Measurements from ENCODE around the gene WNT7A. TPM values are rescaled to one million over a fixed set of nuclear protein-coding genes. Genes with fewer than 3 reads are reported as not detected.

The WNT7A gene
- total RNA-seq, 1 experiment from 2014 or later: 0.34 TPM

DNA sequence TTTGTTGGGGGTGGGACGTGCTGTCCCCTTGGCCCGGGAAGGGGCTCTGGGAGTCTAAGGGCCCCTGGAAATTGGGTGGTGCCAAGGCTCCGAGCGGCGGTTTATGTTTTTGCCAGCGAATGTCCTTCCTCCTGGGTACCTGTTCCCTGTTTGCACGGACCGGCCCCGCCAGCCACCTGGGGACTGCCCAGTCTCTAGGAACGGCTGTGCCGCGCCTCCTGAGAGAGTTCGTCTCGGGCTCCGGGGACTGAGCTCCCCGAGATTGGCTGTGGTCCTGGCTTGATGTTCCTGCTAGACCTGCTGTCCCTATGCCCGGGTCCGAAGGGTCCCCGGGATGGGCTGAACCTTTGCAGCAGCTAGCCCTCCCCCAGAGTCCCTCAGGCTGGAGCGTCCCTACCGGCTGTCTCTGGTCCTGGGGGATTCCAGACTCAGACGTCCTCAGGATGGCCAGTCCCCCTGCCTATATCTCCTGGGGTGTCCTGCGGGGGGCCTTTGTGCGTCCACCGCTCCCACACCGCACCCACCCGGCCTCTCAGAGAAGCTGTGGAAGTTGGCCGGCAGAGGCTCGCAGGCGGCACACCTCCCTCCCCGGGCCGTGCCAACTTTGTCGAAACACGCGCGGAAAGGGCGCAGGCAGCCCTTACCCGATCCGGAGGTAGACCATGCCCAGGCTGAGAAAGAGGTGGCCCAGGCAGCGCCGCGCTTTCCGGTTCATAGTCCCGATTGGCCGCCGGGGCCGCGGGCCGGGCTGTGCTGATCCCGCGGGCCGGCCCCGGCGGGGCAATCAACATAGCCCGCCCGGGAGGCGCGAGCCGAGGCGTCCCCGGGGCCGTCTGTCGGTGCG, 547 bp downstream of the WNT7A start:
- intact Hi-C loops (cut with micrococcal nuclease): loop anchor here (5.0 kb wide), 1 partner anchor 207 kb away; no protein-coding TSS in a partner anchor
- H3K4me2 ChIP-seq (ENCODE audit: low read length): peak overlapping the region; percentile 85
- peaks cover 33% of the 10 kb centered on the region for H3K27me3 ChIP-seq (ENCODE audit: insufficient read depth, low read length)
- ATAC-seq (peak; percentile 41), DNase-seq (ENCODE audit: low read depth, low spot score) (no peak)
- H3K79me2 ChIP-seq (ENCODE audit: insufficient read depth, low read length): no peaks in the 10 kb centered on the region
- no peak overlapping the region for H3K27ac ChIP-seq (ENCODE audit: low read depth, low read length)
- H3K9me3 ChIP-seq (ENCODE audit: control insufficient read depth in 1 of 2, insufficient read depth in 1 of 2, low read depth in 1 of 2, low read length in 2 of 2): no peaks in the 10 kb centered on the region
- peak overlapping the region; percentile 49 to 63 for H3K4me3 ChIP-seq (replicated peaks in 1 of 2; ENCODE audit: low read depth in 1 of 2, low read length in 2 of 2)
- CTCF ChIA-PET: interaction anchor here (1.3 to 15.0 kb wide), 3 partner anchors 29 to 223 kb away, joined by 3 to 297 read pairs (median 6); no protein-coding TSS in a partner anchor
- no TSS peak for BruUV-seq (replicated peaks)
- peak overlapping the region; percentile 18 for H2AFZ ChIP-seq (ENCODE audit: low read depth, low read length, poor library complexity, severe bottlenecking)
- H4K20me1 ChIP-seq (ENCODE audit: insufficient read depth): no peaks in the 10 kb centered on the region
- H3K36me3 ChIP-seq (ENCODE audit: control insufficient read depth in 1 of 2, insufficient read depth in 2 of 2, low read length in 2 of 2): no peaks in the 10 kb centered on the region
- H3K9me2 ChIP-seq (ENCODE audit: insufficient read depth): no peaks in the 10 kb centered on the region
- TF ChIP-seq, protein P1, sequence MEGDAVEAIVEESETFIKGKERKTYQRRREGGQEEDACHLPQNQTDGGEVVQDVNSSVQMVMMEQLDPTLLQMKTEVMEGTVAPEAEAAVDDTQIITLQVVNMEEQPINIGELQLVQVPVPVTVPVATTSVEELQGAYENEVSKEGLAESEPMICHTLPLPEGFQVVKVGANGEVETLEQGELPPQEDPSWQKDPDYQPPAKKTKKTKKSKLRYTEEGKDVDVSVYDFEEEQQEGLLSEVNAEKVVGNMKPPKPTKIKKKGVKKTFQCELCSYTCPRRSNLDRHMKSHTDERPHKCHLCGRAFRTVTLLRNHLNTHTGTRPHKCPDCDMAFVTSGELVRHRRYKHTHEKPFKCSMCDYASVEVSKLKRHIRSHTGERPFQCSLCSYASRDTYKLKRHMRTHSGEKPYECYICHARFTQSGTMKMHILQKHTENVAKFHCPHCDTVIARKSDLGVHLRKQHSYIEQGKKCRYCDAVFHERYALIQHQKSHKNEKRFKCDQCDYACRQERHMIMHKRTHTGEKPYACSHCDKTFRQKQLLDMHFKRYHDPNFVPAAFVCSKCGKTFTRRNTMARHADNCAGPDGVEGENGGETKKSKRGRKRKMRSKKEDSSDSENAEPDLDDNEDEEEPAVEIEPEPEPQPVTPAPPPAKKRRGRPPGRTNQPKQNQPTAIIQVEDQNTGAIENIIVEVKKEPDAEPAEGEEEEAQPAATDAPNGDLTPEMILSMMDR (IDR thresholded peaks at IDR 0.05 in 2 of 3, conservative IDR thresholded peaks at IDR 0.05 in 1 of 3; ENCODE audit: borderline replicate concordance in 1 of 3, insufficient read depth in 1 of 3, low read depth in 2 of 3, low read length in 2 of 3): peak in 1 of 3 experiments; percentile 7; a peak in 1 of 6 replicates
- TF ChIP-seq ZFX (IDR thresholded peaks at IDR 0.05): no peak
- H3K4me1 ChIP-seq (ENCODE audit: control insufficient read depth in 1 of 2, insufficient read depth in 2 of 2, low read length in 2 of 2): peaks cover 5 to 33% of the 10 kb centered on the region in 2 experiments; a peak in 3 of 4 replicates
- RAD21 ChIA-PET (ENCODE audit: low non-redundant PET in 1 of 2, low total read pairs in 2 of 2, uncharacterized antibody in 2 of 2, unreplicated experiment in 2 of 2): interaction anchor here in 1 of 2 experiments (1.1 kb wide), 1 partner anchor 222 kb away, joined by 3 read pairs; no protein-coding TSS in a partner anchor
- POLR2A ChIA-PET: no interaction called here
- H3K9ac ChIP-seq (ENCODE audit: low read length): peak overlapping the region; percentile 30
